ENCODE measurements around the gene TMPRSS7. TPM values are rescaled to one million over a fixed set of nuclear protein-coding genes. Genes with fewer than 3 reads are reported as not detected.

TMPRSS7 gene
- not detected in 2 replicates for total RNA-seq

GRCh38 chr3:112034436-112034835, at the start of gene TMPRSS7:
Gene TMPRSS7, plus strand, starts transcription at chr3:112034736. Its CDS starts 110 bp downstream, at chr3:112034846.

GRCh38 chr3:111998636-111999483, 35.7 kb upstream of the TMPRSS7 start, which contains the start of gene TAGLN3:
Gene TAGLN3, plus strand, starts transcription at chr3:111998922. Its CDS starts 501 bp downstream, at chr3:111999423.

GRCh38 chr3:112086076-112086854, 51.7 kb downstream of the TMPRSS7 start, which contains the start of gene C3orf52:
Gene C3orf52, plus strand, starts transcription at chr3:112086389. Its CDS starts 19 bp downstream, at chr3:112086408.

Small RNAs within 50 kb of the gene (small RNA-seq; reads per million reads assigned to genes)
- gene MIR567: not detected

Other genes starting within 250 kb of the TMPRSS7 start
- gene PHLDB2, start 175.5 kb upstream of the TMPRSS7 start, total RNA-seq: 93.7 and 117 TPM in 2 replicates
- gene ABHD10, start 55.7 kb upstream of the TMPRSS7 start, total RNA-seq: 37.5 and 48.2 TPM in 2 replicates
- gene TAGLN3, start 35.8 kb upstream of the TMPRSS7 start, total RNA-seq: 0.40 TPM in 1 of 2 replicates, not detected in the other
- gene C3orf52, start 51.7 kb downstream of the TMPRSS7 start, total RNA-seq: 8.0 and 9.5 TPM in 2 replicates
- not detected in 2 replicates for gene GCSAM, start 98.5 kb downstream of the TMPRSS7 start, total RNA-seq

Measured in thoracic aorta endothelial cell (primary cell).